HEK293T (cell line): ENCODE measurements around the gene TTC1.

Experiments used
- CTCF ChIA-PET: fragments of 350-600 bp; formaldehyde crosslinking; extraction: SDS; loops from one replicate; lab custom pipeline; 2021; ENCODE audit warnings: antibody characterized with exemption, inconsistent platforms; lab: Yijun Ruan, JAX
- POLR2A ChIA-PET: fragments of 350-600 bp; formaldehyde crosslinking; extraction: SDS; loops from one replicate; lab custom pipeline; 2020; ENCODE audit warnings: antibody characterized with exemption, inconsistent platforms; lab: Yijun Ruan, JAX
- DNase-seq: peaks from one replicate; pipeline ENCODE4 v3.0.0; 2012; ENCODE audit warnings: mixed read lengths; ENCODE audit errors: extremely low spot score
- ARNT ChIP-seq: fragments of 450-650 bp; IDR thresholded peaks from 2 replicates; pipeline ENCODE4 v1.6.1; 2017; ENCODE audit warnings: mild to moderate bottlenecking
- BHLHE40 ChIP-seq: fragments of 450-650 bp; IDR thresholded peaks from 2 replicates; pipeline ENCODE4 v1.6.1; 2016; ENCODE audit warnings: mild to moderate bottlenecking, moderate library complexity, borderline replicate concordance
- CTBP1 ChIP-seq: fragments of 450-650 bp; IDR thresholded peaks from 2 replicates; pipeline ENCODE4 v1.6.1; 2016; ENCODE audit warnings: borderline replicate concordance
- ELF4 ChIP-seq: fragments of 450-650 bp; IDR thresholded peaks from 2 replicates; pipeline ENCODE4 v1.6.1; 2017; ENCODE audit warnings: antibody characterized with exemption
- FOXA1 ChIP-seq: fragments of 450-650 bp; IDR thresholded peaks from 2 replicates; pipeline ENCODE4 v1.6.1; 2016; ENCODE audit warnings: mild to moderate bottlenecking
- FOXK2 ChIP-seq: fragments of 450-650 bp; IDR thresholded peaks from 2 replicates; pipeline ENCODE4 v1.6.1; 2016; ENCODE audit warnings: mild to moderate bottlenecking
- FOXM1 ChIP-seq: fragments of 450-650 bp; IDR thresholded peaks from 2 replicates; pipeline ENCODE4 v1.6.1; 2017; ENCODE audit warnings: mild to moderate bottlenecking, borderline replicate concordance
- HDGF ChIP-seq: fragments of 450-650 bp; IDR thresholded peaks from 2 replicates; pipeline ENCODE4 v1.6.1; 2017; ENCODE audit warnings: antibody characterized with exemption, borderline replicate concordance
- L3MBTL2 ChIP-seq: fragments of 450-650 bp; conservative IDR thresholded peaks from 2 replicates; pipeline ENCODE4 v1.6.1; 2016; ENCODE audit warnings: mild to moderate bottlenecking
- LEF1 ChIP-seq: fragments of 450-650 bp; IDR thresholded peaks from 2 replicates; pipeline ENCODE4 v1.6.1; 2017; ENCODE audit warnings: mild to moderate bottlenecking, borderline replicate concordance
- NFRKB ChIP-seq: fragments of 450-650 bp; IDR thresholded peaks from 2 replicates; pipeline ENCODE4 v1.6.1; 2016; ENCODE audit warnings: mild to moderate bottlenecking, moderate library complexity
- SP1 ChIP-seq: fragments of 450-650 bp; IDR thresholded peaks from 2 replicates; pipeline ENCODE4 v1.6.1; 2017
- SUZ12 ChIP-seq: fragments of 450-650 bp; IDR thresholded peaks from 2 replicates; pipeline ENCODE4 v1.6.1; 2016; ENCODE audit warnings: mild to moderate bottlenecking
- TARDBP ChIP-seq: fragments of 450-650 bp; IDR thresholded peaks from 2 replicates; pipeline ENCODE4 v1.6.1; 2016
- ZNF384 ChIP-seq: fragments of 450-650 bp; IDR thresholded peaks from 2 replicates; pipeline ENCODE4 v1.6.1; 2016
- TF ChIP-seq, protein P1 (sequence below): fragments of 450-650 bp; IDR thresholded peaks from 2 replicates; pipeline ENCODE4 v1.6.1; 2016

Gene TTC1

DNA sequence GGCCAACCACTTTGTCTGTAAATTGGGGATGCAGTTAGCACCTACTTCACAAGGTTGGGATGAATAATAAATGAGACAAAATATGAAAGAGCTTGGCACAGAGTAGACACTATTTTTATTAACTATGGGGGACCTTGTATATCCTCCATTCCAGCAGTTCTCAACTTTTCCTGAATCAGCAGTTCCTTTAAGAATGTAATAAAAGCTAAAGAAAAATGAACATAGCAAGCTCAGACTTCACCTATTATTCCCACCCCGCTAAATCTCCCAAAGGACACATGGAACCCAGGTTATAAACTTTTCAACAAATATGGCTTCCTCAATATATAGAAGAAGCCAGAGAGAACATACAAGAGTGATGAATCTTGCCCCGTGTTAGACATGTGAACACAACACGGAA is 32.0 kb upstream of the TTC1 start:
- TF ChIP-seq FOXA1, result no peak
- no peak for TF ChIP-seq LEF1
- no peak for TF ChIP-seq TARDBP
- TF ChIP-seq BHLHE40, result no peak
- no peak for TF ChIP-seq CTBP1
- TF ChIP-seq SP1, result no peak
- no peak for TF ChIP-seq FOXM1
- no peak for TF ChIP-seq SUZ12
- POLR2A ChIA-PET, result interaction anchor here (0.8 to 1.0 kb wide), 2 partner anchors 10 to 60 kb away, joined by 3 read pairs; no protein-coding TSS in a partner anchor
- DNase-seq, result no peak
- CTCF ChIA-PET, result interaction anchor here (0.9 to 2.1 kb wide), 2 partner anchors 9 to 10 kb away, joined by 3 to 6 read pairs; no protein-coding TSS in a partner anchor

DNA sequence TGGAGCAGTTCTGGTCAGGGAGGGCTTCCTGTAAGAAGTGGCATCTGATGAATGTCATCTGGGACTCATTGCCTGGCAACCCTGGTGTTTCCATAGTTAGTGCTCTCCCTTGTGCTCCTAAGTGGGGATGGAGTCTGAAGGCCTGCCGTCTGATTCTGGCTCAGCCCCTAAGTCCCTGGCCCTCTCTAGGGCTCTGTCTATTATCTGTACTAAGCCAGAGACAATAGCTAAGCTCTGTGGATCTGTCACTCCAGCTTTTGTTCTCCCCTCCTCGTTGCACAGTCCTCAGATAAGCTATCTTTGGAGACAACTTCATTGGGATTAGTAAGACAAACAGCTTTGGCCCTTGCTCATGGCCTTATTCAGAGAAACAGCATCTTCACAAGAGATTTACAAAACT is 30.6 kb upstream of the TTC1 start:
- DNase-seq, result no peak
- TF ChIP-seq L3MBTL2, result no peak
- no peak for TF ChIP-seq HDGF
- no peak for TF ChIP-seq FOXM1
- TF ChIP-seq NFRKB, result no peak
- no peak for TF ChIP-seq ELF4
- TF ChIP-seq LEF1, result no peak
- no peak for TF ChIP-seq TARDBP
- CTCF ChIA-PET, result interaction anchor here (2.1 kb wide), 1 partner anchor 9 kb away, joined by 9 read pairs; no protein-coding TSS in a partner anchor
- POLR2A ChIA-PET, result no interaction called here

DNA sequence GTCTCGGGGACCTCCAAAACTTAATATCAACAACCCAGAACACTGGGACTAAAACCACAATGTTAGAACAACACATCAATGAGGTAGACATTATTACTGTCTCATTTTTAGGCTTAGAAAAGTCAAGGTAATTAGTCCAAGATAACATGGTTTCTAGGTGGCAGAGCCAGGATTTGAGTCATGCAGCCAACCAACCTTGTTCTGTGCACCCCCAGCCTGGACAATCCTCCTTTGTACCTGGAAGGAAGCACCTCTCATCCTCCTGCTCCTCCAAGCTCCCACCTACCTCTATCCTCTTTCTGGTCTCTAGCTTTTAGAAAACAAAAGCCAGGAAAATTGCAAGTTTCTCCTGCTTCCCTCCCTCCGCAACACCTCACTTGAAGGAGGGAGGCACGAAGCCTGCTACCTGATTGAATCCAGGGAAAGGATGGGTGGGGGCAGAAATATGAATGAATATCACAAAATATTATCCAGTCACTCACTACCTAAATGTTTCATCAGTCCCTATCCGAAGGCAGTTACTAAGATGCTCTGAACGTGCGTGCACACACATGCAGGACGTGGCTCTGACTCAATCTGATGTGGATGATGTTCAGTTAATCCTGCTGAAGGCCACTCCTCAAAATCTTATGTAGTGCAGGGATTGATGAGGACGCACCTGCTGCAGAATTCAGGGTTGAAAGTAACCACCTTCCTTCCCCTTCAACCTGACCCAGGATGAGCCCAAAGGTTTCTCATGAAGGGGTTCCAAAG is 26.3 kb upstream of the TTC1 start:
- DNase-seq, result no peak
- CTCF ChIA-PET, result no interaction called here
- no peak for TF ChIP-seq ZNF384
- no peak for TF ChIP-seq SP1
- no peak for TF ChIP-seq L3MBTL2
- no peak for TF ChIP-seq FOXM1
- TF ChIP-seq NFRKB, result no peak
- TF ChIP-seq TARDBP, result no peak
- no peak for TF ChIP-seq BHLHE40
- TF ChIP-seq LEF1, result no peak
- POLR2A ChIA-PET, result no interaction called here

DNA sequence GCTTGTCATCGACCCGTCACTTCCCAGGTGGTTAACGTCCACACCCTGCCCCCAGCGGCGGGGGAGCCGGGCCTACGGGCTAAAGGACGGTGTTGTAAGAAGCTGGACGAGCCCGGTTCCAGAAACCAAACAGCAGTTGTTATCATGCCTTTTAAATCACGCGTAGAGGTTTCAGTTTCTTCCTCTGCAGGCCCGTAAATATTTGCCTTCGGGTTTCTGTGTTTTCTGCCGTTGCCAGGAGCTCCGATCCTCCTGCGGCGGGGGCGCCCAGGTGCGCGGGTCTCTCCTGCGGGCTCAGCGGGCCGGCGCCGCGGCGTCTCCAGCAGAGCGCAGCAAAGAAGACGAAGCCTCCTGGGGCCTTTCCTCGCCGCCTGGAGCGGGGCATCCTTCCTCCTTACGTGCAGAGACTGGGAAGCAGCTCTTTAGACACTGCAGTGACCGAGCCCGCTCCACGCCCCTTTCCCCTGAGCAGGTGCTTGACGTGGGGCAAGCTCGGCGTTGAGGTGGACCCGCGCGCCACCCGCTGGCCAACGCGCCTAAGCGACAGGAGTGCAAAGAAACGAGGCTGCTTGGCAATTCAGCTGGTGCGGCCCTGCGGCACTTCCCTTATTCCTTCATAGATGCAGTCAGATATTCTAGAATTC is 21.8 kb upstream of the TTC1 start:
- CTCF ChIA-PET, result interaction anchor here (0.5 to 2.1 kb wide), 31 partner anchors 9 to 1283 kb away, joined by 3 to 23 read pairs (median 4); partner anchors contain the start of gene TTC1
- TF ChIP-seq L3MBTL2 (peak; percentile 34), SP1 (no peak)
- POLR2A ChIA-PET, result interaction anchor here (0.7 to 1.2 kb wide), 2 partner anchors 10 to 471 kb away, joined by 3 to 4 read pairs; no protein-coding TSS in a partner anchor

DNA sequence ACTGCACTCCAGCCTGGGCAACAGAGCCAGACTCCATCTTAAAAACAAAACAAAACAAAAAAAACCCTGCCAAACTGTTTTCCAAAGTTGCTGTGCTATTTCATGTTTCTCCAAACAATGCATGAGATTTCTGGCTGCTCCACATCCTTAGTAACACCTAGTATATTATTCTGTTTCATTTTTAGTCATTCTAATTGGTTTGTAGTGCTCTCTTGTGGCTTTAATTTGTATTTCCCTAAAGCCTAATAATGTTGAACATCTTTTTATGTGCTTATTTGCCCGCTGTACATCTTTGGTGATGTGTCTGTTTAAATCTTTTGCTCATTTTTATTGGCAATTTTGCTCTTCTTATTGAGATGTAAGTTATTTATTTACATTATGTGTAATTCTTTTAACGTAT is 18.4 kb upstream of the TTC1 start:
- DNase-seq, result no peak
- no peak for TF ChIP-seq BHLHE40
- TF ChIP-seq NFRKB, result no peak
- TF ChIP-seq CTBP1, result no peak
- no peak for TF ChIP-seq SP1
- TF ChIP-seq TARDBP, result no peak
- no peak for TF ChIP-seq FOXM1
- no peak for TF ChIP-seq SUZ12
- no peak for TF ChIP-seq FOXA1
- no peak for TF ChIP-seq L3MBTL2
- TF ChIP-seq ELF4, result no peak
- TF ChIP-seq HDGF, result no peak
- no peak for TF ChIP-seq FOXK2
- TF ChIP-seq LEF1, result no peak
- no peak for TF ChIP-seq ZNF384
- TF ChIP-seq ARNT, result no peak
- TF ChIP-seq, protein P1, sequence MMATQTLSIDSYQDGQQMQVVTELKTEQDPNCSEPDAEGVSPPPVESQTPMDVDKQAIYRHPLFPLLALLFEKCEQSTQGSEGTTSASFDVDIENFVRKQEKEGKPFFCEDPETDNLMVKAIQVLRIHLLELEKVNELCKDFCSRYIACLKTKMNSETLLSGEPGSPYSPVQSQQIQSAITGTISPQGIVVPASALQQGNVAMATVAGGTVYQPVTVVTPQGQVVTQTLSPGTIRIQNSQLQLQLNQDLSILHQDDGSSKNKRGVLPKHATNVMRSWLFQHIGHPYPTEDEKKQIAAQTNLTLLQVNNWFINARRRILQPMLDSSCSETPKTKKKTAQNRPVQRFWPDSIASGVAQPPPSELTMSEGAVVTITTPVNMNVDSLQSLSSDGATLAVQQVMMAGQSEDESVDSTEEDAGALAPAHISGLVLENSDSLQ, result no peak
- ChIA-PET CTCF (no interaction called here), POLR2A (no interaction called here)

More for the DNA sequence above, 21.8 kb upstream of the TTC1 start:
- peak; percentile 88 for DNase-seq

DNA sequence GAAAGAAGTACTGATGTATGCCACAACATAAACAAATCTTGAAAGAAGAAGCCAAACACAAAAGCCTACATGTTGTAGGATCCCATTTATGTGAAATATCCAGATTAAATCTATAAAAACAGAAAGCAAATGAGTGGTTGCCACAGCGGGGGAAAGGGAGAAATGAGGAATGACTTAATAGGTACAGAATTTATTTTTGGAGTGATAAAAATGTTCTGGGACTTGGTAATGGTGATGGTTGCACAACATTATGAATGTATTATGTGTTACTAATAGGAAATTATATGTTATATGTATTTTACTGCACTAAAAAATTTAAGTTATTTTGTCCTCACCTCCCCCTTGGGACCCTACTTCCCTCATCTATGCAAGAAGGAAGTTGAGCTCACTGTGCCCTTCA is 16.4 kb upstream of the TTC1 start:
- DNase-seq, result no peak
- ChIA-PET POLR2A (no interaction called here), CTCF (no interaction called here)
- TF ChIP-seq L3MBTL2, result no peak
- no peak for TF ChIP-seq NFRKB
- no peak for TF ChIP-seq LEF1
- no peak for TF ChIP-seq ZNF384
- TF ChIP-seq CTBP1, result no peak
- no peak for TF ChIP-seq SP1
- no peak for TF ChIP-seq BHLHE40

DNA sequence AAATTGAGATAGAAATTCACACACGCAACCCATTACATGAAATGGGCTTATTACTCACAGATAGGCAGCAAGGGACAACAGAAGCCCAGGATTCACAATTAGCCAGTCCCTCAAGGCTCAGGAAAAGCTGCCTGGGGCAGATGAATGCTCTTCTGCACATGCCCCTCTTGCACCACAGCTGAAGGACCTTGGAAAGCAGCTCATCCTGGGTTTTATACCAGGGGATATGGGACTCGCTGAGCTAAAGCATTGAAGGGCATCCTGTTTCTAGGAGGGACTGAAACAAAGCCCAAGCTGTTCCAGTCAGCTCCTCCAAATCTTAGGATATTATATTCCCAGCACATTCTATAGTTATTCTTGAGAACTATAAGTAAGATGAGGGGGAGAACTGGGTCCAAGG is 15.7 kb upstream of the TTC1 start:
- no peak for DNase-seq
- TF ChIP-seq TARDBP (no peak), ZNF384 (no peak), NFRKB (no peak), BHLHE40 (no peak), ELF4 (no peak), LEF1 (no peak), FOXA1 (no peak), FOXK2 (no peak)
- POLR2A ChIA-PET, result no interaction called here
- CTCF ChIA-PET, result no interaction called here
